GM18499 (cell line): ENCODE results near the gene CCDC3.
"Not testable (repeated sequence)": the region's sequence is repeated elsewhere in the genome, so short reads cannot be mapped to it uniquely, and the experiment has no call there.

ENCODE experiments used
- ATAC-seq: cut with Tn5 transposase; IDR thresholded peaks from one replicate; pipeline ENCODE4 v1.9.1; 2021; ENCODE audit warnings: moderate number of reproducible peaks; ENCODE audit not compliant: insufficient read depth, unreplicated experiment

CCDC3 gene

GRCh38 chr10:12898271-12898670 lies 103.2 kb downstream of the CCDC3 start:
- ATAC-seq = no peak

GRCh38 chr10:12897278-12897677 lies 104.2 kb downstream of the CCDC3 start:
- ATAC-seq = no peak

GRCh38 chr10:12896251-12896650 lies 105.3 kb downstream of the CCDC3 start:
- no peak for ATAC-seq

DNA sequence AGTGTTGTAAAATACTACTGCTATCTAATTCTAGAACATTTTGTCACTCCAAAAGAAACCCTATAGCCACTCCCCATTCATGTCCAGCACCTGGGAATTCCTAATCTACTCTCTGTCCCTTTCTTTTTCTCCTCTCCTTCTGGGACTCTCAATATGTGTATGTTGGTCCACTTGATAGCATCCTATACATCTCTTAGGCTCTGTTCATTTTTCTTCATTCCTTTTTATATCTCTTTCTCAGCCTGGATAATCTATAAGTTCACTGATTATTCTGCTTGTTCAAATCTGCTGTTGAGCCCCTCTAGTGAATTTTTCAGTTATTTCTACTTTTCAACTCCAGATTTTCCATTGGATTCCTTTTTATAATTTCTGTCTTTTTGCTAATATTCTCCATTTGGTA lies 108.6 kb downstream of the CCDC3 start:
- no peak for ATAC-seq

DNA sequence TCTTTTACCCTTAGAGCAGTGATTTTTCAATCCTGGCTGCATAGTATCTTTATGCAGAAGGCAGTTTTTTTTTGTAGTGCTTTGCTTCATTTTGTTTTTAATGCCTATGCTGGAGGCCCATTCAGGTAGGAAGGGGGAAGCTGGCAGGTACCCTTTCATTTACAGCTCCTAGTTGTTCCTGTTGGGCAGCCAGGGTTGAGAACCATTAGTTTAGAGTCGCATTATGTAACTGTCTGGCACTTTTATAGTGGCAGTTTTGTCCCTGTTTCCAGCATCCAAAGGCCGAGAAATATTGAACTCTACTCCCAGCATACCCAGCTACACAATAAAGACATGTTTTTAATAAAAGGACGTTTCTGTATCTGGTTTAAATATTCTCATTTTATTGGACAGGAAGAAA lies 110.6 kb downstream of the CCDC3 start:
- ATAC-seq = no peak

- no peak for ATAC-seq
These were observed 113.0 kb downstream of the CCDC3 start for GRCh38 chr10:12888470-12888869.

DNA sequence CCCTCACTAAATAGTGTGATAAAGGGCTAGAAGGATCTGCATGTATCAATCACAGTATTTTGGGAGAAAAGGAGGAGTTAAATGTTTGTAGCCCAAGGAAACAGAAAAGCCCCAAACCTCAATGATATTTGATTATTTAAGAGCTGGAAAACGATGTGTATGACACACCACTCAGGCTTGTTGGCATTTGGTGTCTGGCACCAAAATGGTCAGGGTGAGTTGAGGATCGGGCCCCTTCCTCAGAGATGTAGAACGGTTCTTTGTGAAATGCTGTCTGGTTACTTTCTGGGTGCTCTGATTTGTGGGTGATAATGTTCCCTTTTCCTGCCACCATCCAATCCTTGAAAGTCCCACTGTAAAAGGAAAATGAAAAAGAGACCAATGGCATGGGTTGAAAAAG lies 113.7 kb downstream of the CCDC3 start:
- ATAC-seq = no peak

- no peak for ATAC-seq
These were observed 116.7 kb downstream of the CCDC3 start for GRCh38 chr10:12884851-12885250.

DNA sequence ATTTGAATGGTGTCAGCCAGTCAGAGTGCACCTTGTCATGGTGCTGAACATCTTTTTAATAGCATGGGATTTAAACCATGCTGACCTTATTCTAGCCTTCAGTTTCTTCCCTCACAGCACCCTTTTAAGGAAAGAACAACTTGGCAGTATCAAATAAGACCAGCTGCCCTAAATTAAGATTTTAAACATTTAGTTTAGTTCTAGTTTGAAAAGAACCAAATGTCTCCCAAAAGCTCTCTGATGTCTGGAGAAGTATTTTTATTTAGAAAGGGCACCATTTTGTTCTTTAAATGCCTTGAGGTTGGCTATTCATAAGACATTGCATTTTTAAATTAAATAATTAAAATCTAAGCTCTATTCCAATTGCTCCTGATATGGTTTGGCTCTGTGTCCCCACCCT lies 121.1 kb downstream of the CCDC3 start:
- no peak for ATAC-seq

- no peak for ATAC-seq
These were observed 124.4 kb downstream of the CCDC3 start for GRCh38 chr10:12877150-12877549.

GRCh38 chr10:12876266-12876665 lies 125.2 kb downstream of the CCDC3 start:
- no peak for ATAC-seq

DNA sequence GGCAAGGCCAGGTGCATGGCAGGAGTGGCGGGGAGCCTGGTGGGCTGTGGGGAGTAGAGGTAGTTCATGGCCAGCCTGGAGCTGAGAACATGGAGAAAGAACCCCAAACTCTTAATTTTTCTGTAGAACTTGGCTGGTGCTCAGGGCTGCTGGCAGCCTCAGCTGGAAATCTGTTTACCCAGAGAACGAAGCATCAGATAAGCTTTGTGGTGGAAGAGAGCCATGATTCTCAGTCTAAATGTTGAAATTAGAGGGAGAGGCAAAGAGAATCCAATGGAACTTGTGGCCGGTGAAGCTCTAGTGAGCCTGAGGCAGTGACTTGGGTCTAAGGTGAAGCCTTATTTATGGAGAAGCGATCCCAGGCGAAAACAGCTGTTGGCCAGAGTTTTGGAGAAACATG lies 126.4 kb downstream of the CCDC3 start:
- ATAC-seq = no peak

DNA sequence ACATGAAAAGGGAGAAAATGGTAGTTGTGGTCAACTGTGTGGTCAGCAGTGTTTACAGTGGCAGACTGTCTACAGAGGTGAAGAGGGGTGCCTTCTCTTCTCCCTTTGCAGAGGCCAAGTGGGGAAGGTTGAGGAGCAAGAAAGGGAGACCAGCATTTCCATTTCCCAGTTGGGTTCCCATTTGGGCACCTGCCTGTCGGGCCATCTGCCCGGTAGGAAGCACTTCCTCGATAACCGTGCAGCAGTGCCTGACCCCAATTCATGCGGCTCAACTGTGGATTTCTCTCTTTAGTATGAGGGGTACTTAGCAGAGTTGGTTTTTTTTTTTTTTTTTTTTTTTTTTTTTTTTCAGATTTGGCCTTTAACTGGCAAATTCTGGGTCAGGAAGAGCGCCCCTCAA lies 127.0 kb downstream of the CCDC3 start:
- no peak for ATAC-seq

DNA sequence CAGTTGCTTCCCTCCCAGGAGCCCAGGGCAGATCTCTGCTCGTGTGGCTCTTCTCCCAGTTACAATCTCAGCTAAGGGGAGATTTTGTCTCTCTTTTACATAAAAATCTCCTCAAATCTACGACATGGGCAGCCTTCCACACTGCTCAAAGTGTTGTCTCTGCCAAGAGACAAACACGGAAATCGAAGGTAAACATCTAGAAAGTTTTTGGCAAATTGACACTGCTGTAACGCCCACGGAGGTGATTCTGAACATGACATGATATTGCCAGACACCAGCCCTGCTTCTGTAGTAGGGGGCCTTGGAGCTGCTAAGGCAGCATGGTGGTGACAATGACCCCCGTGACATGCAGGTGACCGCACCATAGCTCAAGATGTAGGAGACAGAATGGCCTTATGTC lies 128.3 kb downstream of the CCDC3 start:
- ATAC-seq = no peak

GRCh38 chr10:12872577-12872976 lies 128.9 kb downstream of the CCDC3 start:
- ATAC-seq = no peak

GRCh38 chr10:12869427-12869826 lies 132.1 kb downstream of the CCDC3 start:
- ATAC-seq = no peak

DNA sequence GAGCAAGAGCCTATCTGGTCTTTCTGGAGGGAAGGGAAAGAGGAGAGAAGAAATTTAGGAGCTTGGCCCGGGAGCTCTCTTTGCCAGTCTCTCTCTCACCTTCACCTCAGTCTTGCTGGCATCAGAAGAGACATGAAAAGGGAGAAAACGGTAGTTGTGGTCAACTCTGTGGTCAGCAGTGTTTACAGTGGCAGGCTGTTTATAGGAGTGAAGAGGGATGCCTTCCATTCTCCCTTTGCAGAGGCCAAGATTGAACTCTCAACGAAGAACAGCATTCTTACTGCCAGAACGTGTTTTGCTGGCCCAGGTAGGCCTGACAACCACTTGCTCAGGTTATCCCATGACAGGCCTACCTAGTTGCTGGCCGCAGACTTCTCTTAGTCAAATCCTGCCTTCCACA lies 133.3 kb downstream of the CCDC3 start:
- no peak for ATAC-seq

DNA sequence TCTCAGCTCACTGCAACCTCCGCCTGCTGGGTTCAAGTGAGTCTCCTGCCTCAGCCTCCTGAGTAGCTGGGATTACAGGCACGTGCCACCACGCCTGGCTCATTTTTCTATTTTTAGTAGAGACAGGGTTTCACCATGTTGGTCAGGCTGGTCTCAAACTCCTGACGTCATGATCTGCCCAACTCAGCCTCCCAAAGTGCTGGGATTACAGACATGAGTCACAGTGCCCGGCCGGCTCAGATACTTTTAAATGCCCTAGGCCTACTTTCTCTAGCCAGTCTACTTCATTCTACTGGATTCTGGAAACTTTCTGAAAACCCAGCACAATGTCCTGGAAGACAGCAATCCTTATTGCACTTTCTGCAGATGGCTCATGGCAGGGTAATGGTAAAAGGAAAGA lies 136.0 kb downstream of the CCDC3 start:
- ATAC-seq = not testable (repeated sequence)

- no peak for ATAC-seq
These were observed 139.1 kb downstream of the CCDC3 start for GRCh38 chr10:12862459-12862858.

- ATAC-seq = no peak
These were observed 146.5 kb downstream of the CCDC3 start for GRCh38 chr10:12854988-12855387.

DNA sequence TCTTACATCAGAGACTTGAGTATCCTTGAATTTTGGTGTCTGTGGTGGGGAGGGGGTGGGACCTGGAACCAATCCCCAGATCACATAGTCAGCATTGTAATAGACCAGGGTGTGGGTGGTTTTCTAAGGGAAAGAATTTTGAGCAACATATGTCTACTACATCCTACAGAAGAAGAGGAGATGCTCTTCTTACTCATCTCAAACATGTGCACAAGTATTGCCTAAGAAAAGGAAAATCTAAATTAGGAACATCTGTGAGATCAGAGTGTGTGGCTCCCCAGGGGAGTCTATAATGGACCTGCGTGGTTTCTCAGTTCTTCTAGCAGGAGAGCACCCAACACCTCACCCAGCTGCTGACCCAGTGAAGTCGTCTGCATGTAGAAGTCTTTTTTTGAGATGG lies 148.8 kb downstream of the CCDC3 start:
- ATAC-seq = no peak

- no peak for ATAC-seq
These were observed 152.0 kb downstream of the CCDC3 start for GRCh38 chr10:12849319-12850181.
